ENCODE data around the gene UFSP2.

GRCh38 chr4:185358959-185359358 is 66.8 kb downstream of the UFSP2 start:
- no peak for TF ChIP-seq CTCF (IDR thresholded peaks at IDR 0.05)
- no peak for TF ChIP-seq POLR2A (IDR thresholded peaks at IDR 0.05)

Data from right lobe of liver (tissue), 4 donors.